ENCODE results near the gene PLCB4.

PLCB4 gene

GRCh38 chr20:9300534-9300933 lies 231.6 kb downstream of the PLCB4 start:
- no peak for TF ChIP-seq ZNF274 (IDR thresholded peaks at IDR 0.05; ENCODE audit: low read depth, low read length)
- no peak overlapping the region for H3K4me3 ChIP-seq (ENCODE audit: low read length)

- TF ChIP-seq ZNF274 (IDR thresholded peaks at IDR 0.05; ENCODE audit: low read depth, low read length), result no peak
Observed at GRCh38 chr20:9301129-9302090, 232.5 kb downstream of the PLCB4 start.

GRCh38 chr20:9302091-9302462 lies 233.2 kb downstream of the PLCB4 start:
- TF ChIP-seq ZNF274 (IDR thresholded peaks at IDR 0.05; ENCODE audit: low read depth, low read length), result no peak
- no peak overlapping the region for H3K4me3 ChIP-seq (ENCODE audit: low read length)

More at GRCh38 chr20:9301129-9302090, 232.5 kb downstream of the PLCB4 start:
- no peak overlapping the region for H3K4me3 ChIP-seq (ENCODE audit: low read length)

GRCh38 chr20:9306521-9306920 lies 237.6 kb downstream of the PLCB4 start:
- no peak overlapping the region for H3K4me3 ChIP-seq (ENCODE audit: low read length)
- no peak for TF ChIP-seq ZNF274 (IDR thresholded peaks at IDR 0.05; ENCODE audit: low read depth, low read length)

GRCh38 chr20:9308056-9308455 lies 239.2 kb downstream of the PLCB4 start:
- no peak for TF ChIP-seq ZNF274 (IDR thresholded peaks at IDR 0.05; ENCODE audit: low read depth, low read length)

GRCh38 chr20:9311132-9311531 lies 242.2 kb downstream of the PLCB4 start:
- H3K4me3 ChIP-seq (ENCODE audit: low read length), result no peak overlapping the region
- no peak for TF ChIP-seq ZNF274 (IDR thresholded peaks at IDR 0.05; ENCODE audit: low read depth, low read length)

More at GRCh38 chr20:9308056-9308455, 239.2 kb downstream of the PLCB4 start:
- no peak overlapping the region for H3K4me3 ChIP-seq (ENCODE audit: low read length)

- TF ChIP-seq ZNF274 (IDR thresholded peaks at IDR 0.05; ENCODE audit: low read depth, low read length), result no peak
- H3K4me3 ChIP-seq (ENCODE audit: low read length), result no peak overlapping the region
Observed at GRCh38 chr20:9319687-9320384, 250.9 kb downstream of the PLCB4 start.

GRCh38 chr20:9321007-9321406 lies 252.1 kb downstream of the PLCB4 start:
- no peak for TF ChIP-seq ZNF274 (IDR thresholded peaks at IDR 0.05; ENCODE audit: low read depth, low read length)
- H3K4me3 ChIP-seq (ENCODE audit: low read length), result no peak overlapping the region

- H3K4me3 ChIP-seq (ENCODE audit: low read length), result no peak overlapping the region
- no peak for TF ChIP-seq ZNF274 (IDR thresholded peaks at IDR 0.05; ENCODE audit: low read depth, low read length)
Observed at GRCh38 chr20:9322661-9323060, 253.8 kb downstream of the PLCB4 start.

GRCh38 chr20:9323622-9324021 lies 254.7 kb downstream of the PLCB4 start:
- no peak for TF ChIP-seq ZNF274 (IDR thresholded peaks at IDR 0.05; ENCODE audit: low read depth, low read length)

GRCh38 chr20:9329355-9330101 lies 260.6 kb downstream of the PLCB4 start:
- TF ChIP-seq ZNF274 (IDR thresholded peaks at IDR 0.05; ENCODE audit: low read depth, low read length), result no peak
- H3K4me3 ChIP-seq (ENCODE audit: low read length), result no peak overlapping the region

More at GRCh38 chr20:9323622-9324021, 254.7 kb downstream of the PLCB4 start:
- no peak overlapping the region for H3K4me3 ChIP-seq (ENCODE audit: low read length)

GRCh38 chr20:9330151-9330550 lies 261.3 kb downstream of the PLCB4 start:
- TF ChIP-seq ZNF274 (IDR thresholded peaks at IDR 0.05; ENCODE audit: low read depth, low read length), result no peak
- no peak overlapping the region for H3K4me3 ChIP-seq (ENCODE audit: low read length)

GRCh38 chr20:9331707-9332435 lies 263.0 kb downstream of the PLCB4 start:
- no peak overlapping the region for H3K4me3 ChIP-seq (ENCODE audit: low read length)
- no peak for TF ChIP-seq ZNF274 (IDR thresholded peaks at IDR 0.05; ENCODE audit: low read depth, low read length)

Data from GM08714 (cell line).